ENCODE data around the gene INTS6.

- no peak for TF ChIP-seq CTCF (IDR thresholded peaks at IDR 0.05)
- no peak for TF ChIP-seq POLR2AphosphoS5 (IDR thresholded peaks at IDR 0.05)
- TF ChIP-seq EP300 (IDR thresholded peaks at IDR 0.05), result no peak
Measured at GRCh38 chr13:51394724-51395123, 58.1 kb downstream of the INTS6 start.
